Activated CD8-positive, alpha-beta memory T cell treated with anti-CD3 and anti-CD28 coated beads for 1 hour (primary cell): ENCODE results near the gene MYADML2.

Source experiments
- DNase-seq, 2 donors: peaks; one replicate each; pipeline ENCODE4 v3.0.0-alpha.2; 2020; ENCODE audit warnings: low read depth in 1 of 2; ENCODE audit errors: extremely low read depth in 1 of 2

The MYADML2 gene

DNA sequence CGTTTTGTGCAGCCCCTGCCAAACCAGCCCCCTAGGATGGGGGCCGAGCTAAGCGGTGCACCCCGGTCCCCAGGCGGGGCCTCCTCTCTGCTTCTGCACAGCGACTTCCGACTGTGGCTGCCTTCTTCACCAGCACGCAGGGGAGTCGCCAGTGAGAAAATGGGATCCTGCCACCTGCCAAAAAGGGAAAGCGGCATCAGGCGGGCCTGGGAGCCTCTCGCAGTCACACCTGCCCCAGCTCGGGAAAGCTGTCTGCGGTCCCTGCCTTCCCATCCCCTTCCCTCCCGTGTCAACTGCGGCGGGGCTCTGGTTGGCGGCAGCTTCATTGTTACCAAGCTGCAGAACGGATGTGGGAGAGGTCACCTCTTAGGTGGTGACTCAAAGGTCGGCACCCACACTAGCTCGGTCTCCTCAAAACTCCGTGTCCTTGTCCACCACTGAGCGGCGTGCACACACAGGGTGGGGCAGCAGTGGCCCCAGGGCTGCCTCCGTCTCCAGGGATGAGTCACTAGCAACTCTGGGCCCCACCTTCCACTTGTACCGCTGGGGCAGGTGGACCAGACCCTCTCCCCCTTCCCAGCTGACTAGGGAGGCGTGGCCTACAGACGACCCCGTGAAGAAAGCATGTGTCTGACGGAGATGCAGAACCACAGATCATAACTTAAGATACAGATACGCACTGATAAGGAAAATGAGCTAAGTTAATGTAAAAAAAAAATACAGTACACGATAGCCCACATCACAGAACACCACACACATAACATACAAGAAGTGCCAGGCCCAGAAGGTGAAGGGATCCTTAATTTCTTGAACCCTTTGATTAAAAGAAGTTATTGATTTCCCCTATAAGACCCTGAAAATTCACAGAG lies 34.4 kb downstream of the MYADML2 start:
- DNase-seq, result no peak

DNA sequence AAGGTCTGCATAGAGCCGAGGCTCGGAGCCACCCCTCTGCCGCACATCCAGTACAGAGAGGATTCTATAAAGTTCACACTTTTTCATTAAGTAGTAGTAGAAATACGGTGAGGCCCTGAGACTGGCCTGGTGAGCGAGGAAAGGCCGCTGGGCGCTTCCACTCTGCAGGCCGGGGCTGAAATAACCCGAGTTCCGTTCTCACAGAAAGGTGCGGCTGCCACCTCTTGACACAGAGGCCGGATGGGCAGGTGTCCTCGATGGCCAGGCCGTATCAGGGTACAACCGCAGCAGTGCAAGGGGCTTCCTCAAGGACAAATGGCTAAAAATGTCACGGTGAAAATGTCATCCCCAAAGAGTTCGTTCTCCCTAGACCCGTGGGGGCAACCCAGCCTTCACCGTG lies 35.1 kb downstream of the MYADML2 start:
- no peak for DNase-seq

DNA sequence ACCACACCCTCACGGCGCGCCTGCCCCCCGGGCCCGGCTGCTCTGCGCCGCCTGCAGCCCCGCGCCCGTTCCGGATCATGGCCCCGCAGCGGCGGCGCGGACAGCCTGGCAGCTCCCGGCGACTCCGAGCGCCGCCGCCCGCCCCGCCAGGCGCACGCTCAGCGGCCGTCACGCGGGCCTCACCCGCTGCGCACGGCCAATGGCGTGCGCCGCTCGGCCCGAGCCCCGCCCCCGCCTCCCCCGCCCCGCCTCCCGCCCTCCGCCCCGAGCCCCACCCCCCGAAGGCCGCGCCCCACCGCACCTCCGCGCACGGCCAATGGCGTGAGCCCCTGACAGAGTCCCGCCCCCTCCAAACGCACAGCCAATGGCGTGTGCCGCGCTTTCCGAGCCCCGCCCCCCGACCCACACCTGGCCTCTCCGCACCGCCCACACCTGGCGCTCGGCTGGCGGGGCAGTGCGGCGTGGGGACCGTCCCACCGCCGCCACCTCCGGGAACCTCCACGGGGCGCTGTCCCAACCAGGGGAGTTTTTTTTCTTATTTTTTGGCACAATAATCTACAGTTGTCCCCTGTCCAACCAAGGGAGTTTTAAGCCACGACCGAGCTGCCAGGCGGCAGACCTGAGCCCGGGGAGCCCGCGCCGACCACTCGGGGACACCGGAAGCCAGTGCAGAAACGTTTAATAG lies 35.6 kb downstream of the MYADML2 start, which contains the start of gene PCYT2:
PCYT2 (minus strand) TSS at position 123 of the 685 bp plus-strand sequence; CDS start at position 79, 44 bp downstream.
- peak; percentile 82 to 90 for DNase-seq

DNA sequence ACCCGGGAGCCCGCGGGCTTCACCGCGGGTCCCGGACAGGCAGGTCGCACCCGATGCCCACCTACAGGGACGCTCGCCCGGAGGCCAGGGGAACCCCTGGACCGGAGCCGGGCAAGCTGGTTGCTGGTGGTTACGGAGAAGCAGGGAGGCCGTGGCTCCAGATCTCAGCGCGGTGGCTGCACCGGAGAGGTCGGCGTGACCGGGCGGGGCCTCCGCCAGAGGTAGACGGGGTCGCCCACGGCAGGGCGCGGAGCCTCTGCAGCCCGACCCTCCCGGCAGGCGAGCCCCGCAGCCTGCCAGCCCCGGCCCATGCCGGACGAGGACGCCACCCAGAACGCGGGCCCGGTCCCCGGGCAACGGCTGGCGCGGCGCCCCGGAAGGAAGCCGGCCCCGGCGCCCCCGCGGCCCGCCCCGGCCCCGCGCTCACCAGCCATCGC lies 36.2 kb downstream of the MYADML2 start:
- no peak for DNase-seq

DNA sequence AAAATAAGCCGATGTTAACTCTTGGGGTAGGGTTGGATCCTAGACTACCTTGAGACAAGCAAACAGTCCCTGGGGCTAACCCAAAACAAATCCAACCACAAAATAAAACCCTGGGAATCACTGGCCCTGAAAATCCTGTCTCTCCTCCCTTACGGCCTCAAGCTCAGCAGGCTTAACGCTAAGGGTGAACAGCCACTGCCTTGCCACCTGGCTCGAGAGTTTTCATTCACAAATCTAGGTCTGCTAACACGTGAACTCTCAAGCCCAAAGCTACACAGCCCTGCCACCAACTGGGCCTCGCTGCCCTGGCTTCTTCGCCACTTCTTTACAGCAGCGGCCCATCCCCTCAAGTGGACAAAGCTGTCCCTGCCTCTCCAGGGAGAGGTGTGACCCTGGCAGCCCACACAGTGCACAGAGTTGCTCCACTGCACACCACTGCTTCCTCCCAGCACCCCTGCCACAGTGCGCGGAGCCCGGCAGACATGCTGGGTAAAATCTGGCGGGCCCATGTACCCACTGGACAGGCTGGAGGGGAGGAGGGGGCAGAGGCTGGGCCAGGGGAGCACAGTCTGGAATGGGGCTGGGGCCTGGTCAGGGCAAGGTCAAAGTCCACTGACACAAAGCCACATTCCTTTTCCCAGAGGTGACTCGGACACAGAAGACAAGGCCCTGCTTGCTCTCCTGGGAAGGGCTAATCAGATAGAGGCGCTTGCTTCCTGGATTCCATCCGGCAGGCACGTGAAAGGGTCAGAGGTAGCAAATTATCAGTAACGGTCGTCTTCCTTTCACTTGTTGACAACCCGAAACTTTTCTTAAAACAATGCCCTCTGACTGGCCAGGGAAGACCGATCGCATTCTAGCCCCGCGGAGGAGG lies 36.8 kb downstream of the MYADML2 start:
- no peak for DNase-seq

GRCh38 chr17:81909231-81909630 lies 37.8 kb downstream of the MYADML2 start:
- no peak for DNase-seq

- DNase-seq, result no peak
Measured at GRCh38 chr17:81908793-81909192, 38.2 kb downstream of the MYADML2 start.

DNA sequence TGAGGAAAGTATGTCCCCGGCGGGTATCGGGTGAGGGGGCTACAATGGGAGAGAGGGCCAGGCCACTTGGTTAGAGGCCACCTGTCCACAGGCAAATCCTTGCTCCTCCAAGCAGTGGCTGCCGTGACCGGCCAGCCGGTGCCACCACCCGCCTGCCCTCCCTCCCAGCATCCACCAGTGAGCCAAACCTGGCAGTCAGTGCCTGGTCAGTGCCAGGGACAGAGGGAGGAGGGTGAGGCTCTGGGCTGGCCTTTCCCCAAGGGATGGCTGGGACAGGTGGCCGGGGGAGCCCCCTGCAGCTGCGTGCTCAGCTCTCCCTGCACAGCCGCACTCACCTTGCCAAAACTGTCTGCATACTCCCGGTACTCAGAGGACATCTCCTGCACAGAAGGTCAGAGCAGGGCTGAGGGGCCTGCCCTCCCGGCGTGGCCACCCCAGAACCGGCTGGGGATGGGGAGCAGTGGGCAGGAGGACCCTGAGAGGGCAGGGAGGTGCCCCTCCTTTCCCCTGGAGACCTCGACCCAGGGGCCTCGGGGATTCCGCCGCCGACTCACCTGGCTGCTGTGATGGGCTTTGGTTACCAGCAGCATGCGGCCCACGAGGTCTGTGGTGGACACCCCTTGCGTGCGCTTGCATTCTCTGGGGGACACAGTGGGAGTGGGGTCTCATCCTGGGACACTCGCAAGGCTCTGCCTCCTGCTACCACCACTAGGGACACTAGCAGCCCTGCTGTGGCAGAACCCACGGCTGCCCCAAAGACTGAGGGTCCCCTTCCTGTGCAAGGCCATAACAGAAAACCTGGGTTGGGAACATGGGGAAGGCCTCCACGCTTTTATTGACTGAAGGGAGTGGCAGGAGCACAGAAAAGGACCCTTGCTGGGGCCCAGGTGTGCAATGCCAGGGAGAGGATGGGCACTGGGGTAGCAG lies 39.6 kb downstream of the MYADML2 start:
- DNase-seq, result no peak

DNA sequence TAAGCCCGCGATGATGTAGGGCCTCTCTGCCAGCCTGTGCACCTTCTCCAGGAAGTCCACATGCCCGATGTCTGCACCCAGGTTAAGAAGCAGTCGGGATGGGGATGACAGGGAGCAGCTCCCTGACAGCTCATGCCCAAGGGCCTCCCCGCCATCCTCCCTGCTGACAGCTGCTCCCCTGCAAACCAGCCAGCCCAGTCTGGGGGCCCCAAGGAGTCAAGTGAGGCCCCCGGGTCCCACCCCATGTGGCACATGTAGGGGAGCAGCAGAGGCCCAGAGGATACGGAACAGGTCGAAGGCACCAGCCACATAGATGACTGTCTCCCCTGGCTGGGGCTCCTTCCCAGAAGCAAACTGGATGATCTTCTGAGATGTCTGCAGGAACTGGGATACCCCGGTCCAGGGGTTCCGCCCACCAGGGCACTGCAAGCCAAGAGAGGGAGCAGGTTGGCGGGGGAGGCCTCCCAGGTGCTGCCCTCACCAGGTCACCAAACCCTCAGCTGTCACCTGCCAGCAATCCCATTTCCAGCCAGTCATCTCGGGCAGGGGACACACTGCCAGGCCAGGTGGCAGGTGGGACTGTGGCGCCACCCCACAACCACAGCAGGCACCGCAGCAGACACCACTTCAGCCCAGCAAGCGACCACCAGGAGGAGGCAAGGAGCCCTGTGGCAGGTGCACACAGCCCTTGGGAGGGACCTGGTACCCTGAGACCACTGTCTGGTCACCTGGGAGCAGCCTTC lies 40.4 kb downstream of the MYADML2 start:
- no peak for DNase-seq

DNA sequence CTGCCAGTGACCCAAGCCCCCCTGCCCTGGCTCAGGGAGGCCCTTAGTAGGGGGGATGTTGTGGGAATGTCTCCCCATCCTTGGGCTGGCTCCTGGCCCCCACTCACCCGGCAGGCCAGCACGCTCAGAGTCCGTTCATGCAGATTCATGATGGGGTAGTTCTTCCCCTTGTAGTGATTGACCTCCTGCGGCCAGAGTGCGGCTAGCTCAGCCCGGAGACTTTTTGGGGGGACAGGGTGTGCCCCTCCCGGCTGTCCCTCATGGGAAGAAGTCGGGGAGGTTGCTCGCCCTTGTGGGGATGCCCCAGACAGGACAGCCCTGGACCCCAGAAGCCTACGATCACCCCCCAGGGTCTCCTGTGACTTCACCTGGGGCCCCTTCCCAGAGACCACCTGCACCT lies 41.0 kb downstream of the MYADML2 start:
- DNase-seq, result no peak

DNA sequence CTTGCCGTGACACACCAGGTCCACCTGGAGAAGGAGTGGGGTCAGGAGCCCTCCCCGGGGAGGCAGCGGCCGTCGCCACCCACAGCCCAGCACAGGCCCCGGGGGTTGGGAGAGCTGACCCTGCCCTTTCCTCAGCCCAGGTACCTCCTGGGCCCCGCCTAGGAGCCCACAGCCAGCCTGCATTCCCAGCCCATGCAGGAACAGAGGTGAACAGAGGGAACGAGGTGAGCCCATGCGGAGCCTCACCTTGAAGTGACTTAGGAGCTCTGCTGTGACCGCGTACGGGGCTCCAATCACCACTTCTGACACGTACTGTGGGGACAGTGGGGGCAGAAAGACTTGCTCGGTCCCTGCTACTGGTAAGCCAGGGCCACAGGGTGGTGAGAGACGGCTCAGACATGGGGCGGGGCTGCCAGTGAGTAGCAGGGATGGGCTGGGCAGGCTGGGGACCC lies 41.6 kb downstream of the MYADML2 start:
- no peak for DNase-seq

GRCh38 chr17:81904600-81905423 lies 42.2 kb downstream of the MYADML2 start:
- no peak for DNase-seq

DNA sequence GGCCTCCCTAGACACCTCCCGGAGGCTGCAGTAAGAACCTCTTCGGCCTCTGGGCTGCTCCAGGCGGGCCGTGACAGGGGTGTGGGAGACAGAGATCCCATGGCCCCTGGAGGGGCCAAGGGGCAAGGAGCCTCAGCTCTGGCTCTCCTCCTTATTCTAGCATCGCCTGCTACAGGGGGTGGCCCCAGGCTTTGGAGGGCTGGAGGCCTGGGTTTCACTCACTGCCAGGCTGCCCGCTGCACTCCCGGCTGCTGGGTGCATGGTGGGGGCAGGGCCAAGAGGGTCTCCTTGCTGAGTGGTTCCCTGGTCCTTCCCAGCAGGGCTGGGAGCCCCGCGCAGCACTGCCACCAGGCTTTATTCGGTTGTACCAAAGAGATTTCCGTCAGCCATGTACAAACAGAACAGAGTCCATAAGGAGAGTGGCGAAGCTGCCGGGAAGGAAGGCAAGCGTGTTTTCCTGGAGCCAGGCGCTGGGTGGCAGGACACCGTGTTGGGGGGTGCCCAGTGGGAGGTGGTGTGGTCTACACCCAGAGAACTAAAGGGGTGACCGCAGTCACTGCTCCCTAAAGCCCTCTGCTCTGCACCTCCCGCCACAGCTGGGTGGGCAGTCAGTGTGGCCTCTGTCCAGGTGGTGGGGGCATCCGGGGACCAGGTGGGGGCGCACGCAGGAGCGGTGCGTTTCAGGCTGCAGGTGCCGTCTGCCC lies 43.0 kb downstream of the MYADML2 start:
- DNase-seq, result no peak

DNA sequence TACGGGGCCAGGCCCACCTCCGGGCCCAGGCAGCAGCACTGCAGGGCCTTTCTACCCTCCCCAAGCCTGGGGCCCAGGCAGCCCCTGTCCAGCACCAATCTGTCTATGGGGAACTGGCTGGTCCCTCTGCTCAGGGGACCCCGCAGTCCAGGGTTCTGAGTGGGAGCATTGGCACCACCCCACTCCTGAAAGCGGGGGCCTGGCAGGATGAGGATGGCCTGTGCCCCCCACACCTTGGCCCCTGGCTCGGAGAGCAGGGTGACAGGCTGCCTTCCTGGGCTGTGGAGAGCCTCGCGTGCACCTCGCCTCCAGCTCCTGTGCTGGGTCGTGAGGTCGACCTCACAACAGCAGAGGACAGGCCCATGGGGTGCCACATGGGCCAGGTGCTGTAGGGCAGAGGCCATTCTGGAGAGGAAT lies 43.6 kb downstream of the MYADML2 start:
- no peak for DNase-seq

- no peak for DNase-seq
Measured at GRCh38 chr17:81902653-81903414, 44.2 kb downstream of the MYADML2 start.

DNA sequence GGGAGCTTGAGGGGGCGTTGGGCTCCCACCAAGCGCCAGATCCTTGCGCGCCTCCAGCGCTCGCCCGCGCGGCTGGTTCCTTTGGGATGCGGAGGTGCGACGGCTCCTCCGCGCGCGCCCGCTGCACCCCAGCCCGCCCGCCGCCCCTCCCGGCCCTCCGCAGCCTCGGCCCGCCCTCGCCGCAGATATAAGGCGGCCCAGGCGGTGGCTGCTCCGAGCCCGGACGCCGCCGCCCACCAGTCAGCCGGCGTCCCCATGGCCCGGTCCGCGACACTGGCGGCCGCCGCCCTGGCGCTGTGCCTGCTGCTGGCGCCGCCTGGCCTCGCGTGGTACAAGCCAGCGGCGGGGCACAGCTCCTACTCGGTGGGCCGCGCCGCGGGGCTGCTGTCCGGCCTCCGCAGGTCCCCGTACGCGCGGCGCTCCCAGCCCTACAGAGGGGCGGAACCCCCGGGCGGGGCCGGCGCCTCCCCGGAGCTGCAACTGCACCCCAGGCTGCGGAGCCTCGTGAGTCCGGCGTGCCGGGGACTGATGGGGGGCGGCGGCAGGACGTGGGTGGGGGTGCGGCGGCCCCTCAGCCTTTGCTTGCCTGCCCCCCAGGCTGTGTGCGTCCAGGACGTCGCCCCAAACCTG lies 44.9 kb downstream of the MYADML2 start, which contains the start of gene NPB:
NPB (plus strand) TSS at position 216 of the 630 bp plus-strand sequence; CDS start at position 256, 40 bp downstream.
- no peak for DNase-seq
